ENCODE results near the gene MAP1LC3B2. TPM values are rescaled to one million over a fixed set of nuclear protein-coding genes. Genes with fewer than 3 reads are reported as not detected.

MAP1LC3B2 gene
- total RNA-seq, 1 experiment from 2014 or later: 1.5 TPM

- Histone ChIP-seq H2BK5ac (ENCODE audit: insufficient read length, low read length) (no peak overlapping the region), H2BK120ac (ENCODE audit: low read depth, low read length, poor library complexity, severe bottlenecking) (no peak overlapping the region), H2BK12ac (ENCODE audit: insufficient read length, low read depth, low read length) (no peak overlapping the region), H3K14ac (ENCODE audit: insufficient read depth, low read length) (no peak overlapping the region), H2BK20ac (ENCODE audit: low read depth, low read length, poor library complexity, severe bottlenecking) (no peak overlapping the region), H3K9ac (ENCODE audit: extremely low read depth, insufficient read length, low read length) (no peak overlapping the region), H3K23me2 (ENCODE audit: insufficient read length, low read depth, low read length, poor library complexity, severe bottlenecking) (no peaks in the 10 kb centered on the region), H4K20me1 (ENCODE audit: control insufficient read depth, insufficient read depth, insufficient read length) (no peaks in the 10 kb centered on the region), H3K4ac (ENCODE audit: low read depth, low read length) (no peak overlapping the region), H3K79me2 (ENCODE audit: insufficient read depth, low read length) (no peaks in the 10 kb centered on the region), H4K5ac (ENCODE audit: insufficient read length, low read depth, low read length) (no peak overlapping the region), H2AFZ (ENCODE audit: low read length) (no peak overlapping the region), H3K27me3 (ENCODE audit: insufficient read depth, low read length) (no peaks in the 10 kb centered on the region), H4K8ac (replicated peaks; ENCODE audit: insufficient read length, low read depth, low read length) (no peak overlapping the region), H4K91ac (ENCODE audit: insufficient read length, low read depth, low read length) (no peak overlapping the region), H3K9me3 (ENCODE audit: control insufficient read depth, low read depth, low read length) (no peaks in the 10 kb centered on the region), H3K4me1 (ENCODE audit: insufficient read depth, low read length) (no peaks in the 10 kb centered on the region; the same call in 1 of the 2 replicates), H3K4me2 (ENCODE audit: insufficient read depth, insufficient read length, low read length) (no peak overlapping the region), H3K79me1 (ENCODE audit: insufficient read depth, low read depth, low read length, poor library complexity, severe bottlenecking) (no peaks in the 10 kb centered on the region), H3K18ac (ENCODE audit: insufficient read length, low read depth, low read length) (no peak overlapping the region), H3K27ac (ENCODE audit: insufficient read length, low read depth, low read length) (no peak overlapping the region), H3T11ph (ENCODE audit: low read length) (no peak overlapping the region), H2BK15ac (ENCODE audit: low read depth, low read length) (no peak overlapping the region), H3K23ac (ENCODE audit: insufficient read length, low read depth, low read length) (no peak overlapping the region), H2AK5ac (ENCODE audit: insufficient read length, low read length) (no peak overlapping the region), H3K56ac (ENCODE audit: insufficient read length, low read depth, low read length) (no peak overlapping the region)
- no peak overlapping the region for H3K4me3 Mint-ChIP-seq
- no peaks in the 10 kb centered on the region; a peak in 1 of 7 replicates for H3K36me3 Mint-ChIP-seq (ENCODE audit: insufficient read depth in 1 of 3, low read depth in 3 of 3)
- H3K27me3 Mint-ChIP-seq (ENCODE audit: low read depth): no peaks in the 10 kb centered on the region; the same call in 1 of the 2 replicates
- no peak for DNase-seq
- peaks cover 0 to 4% of the 10 kb centered on the region in 2 experiments; a peak in 1 of 4 replicates for H3K4me1 Mint-ChIP-seq
- TF ChIP-seq, protein P1, sequence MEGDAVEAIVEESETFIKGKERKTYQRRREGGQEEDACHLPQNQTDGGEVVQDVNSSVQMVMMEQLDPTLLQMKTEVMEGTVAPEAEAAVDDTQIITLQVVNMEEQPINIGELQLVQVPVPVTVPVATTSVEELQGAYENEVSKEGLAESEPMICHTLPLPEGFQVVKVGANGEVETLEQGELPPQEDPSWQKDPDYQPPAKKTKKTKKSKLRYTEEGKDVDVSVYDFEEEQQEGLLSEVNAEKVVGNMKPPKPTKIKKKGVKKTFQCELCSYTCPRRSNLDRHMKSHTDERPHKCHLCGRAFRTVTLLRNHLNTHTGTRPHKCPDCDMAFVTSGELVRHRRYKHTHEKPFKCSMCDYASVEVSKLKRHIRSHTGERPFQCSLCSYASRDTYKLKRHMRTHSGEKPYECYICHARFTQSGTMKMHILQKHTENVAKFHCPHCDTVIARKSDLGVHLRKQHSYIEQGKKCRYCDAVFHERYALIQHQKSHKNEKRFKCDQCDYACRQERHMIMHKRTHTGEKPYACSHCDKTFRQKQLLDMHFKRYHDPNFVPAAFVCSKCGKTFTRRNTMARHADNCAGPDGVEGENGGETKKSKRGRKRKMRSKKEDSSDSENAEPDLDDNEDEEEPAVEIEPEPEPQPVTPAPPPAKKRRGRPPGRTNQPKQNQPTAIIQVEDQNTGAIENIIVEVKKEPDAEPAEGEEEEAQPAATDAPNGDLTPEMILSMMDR (conservative IDR thresholded peaks at IDR 0.05): no peak
- no peaks in the 10 kb centered on the region for H3K9me3 Mint-ChIP-seq
- WGBS (ENCODE audit: extremely low coverage, insufficient read length, low lambda C conversion rate): no CpG with 5 or more reads among the region's 17 CpGs
- no peak overlapping the region for H3K27ac Mint-ChIP-seq
Measured at GRCh38 chr12:116552773-116553373, 6.3 kb upstream of the MAP1LC3B2 start.
